Ammon's horn (tissue), 1 donor: ENCODE data around the gene GSDME.

ENCODE experiments used
- DNase-seq: peaks from one replicate; pipeline ENCODE4 v3.0.0-alpha.2; 2016; ENCODE audit warnings: low spot score

The GSDME gene

GRCh38 chr7:24722386-24723177, 34.7 kb downstream of the GSDME start:
- DNase-seq: peak; percentile 80

DNA sequence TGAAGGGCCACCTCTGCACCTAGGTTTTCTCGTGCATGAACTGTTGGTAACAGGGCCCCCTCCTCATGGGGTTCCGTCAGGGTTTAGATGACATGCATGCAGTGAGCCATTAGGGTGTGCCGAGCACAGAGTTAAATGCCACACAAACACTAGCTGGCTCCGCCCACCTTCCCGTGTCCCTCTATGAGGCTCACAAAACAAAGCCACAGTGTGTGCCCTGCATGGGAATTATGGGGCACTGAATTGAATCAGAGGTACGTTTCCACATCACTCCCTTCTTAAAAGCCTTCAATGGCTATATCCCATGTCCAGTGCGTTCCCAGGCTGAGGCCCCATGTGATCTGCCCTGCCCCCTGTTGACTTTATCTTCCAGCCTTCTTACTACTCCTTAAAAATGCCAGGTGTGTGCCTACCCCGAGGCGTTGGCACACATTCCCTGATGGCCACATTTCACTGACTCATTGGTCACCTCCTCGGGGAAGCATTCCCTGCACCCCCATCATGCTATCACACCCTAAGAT, 35.7 kb downstream of the GSDME start:
- peak; percentile 8 for DNase-seq

GRCh38 chr7:24720283-24720682, 37.0 kb downstream of the GSDME start:
- DNase-seq: no peak

DNA sequence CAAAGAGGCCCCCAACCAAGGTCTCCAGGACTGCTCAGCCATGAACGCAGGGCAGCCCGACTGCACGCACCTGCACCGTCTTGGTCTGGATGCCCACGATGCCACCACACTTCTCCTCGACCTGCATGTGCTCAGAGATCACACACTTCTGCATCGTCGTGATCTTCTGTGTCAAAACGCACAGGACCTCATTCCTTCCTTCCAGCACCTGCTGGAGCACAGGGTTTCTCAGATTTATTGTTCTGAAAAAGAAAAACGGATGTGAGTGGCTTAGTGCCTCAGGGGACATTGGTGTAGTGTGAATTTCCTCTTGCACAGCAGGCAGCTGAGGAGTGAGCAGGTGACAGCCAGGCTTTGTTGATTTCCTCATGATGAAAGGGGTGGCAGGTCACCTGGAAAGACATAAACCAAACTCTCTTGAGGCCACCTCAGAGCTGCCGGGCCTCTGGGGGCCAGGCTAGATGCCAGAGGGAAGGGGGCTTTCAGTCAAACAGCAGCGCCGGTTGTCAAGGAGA, 38.2 kb downstream of the GSDME start:
- DNase-seq: peak; percentile 1

GRCh38 chr7:24718431-24718831, 38.8 kb downstream of the GSDME start:
- peak; percentile 1 for DNase-seq

- peak; percentile 1 for DNase-seq
These were observed 39.5 kb downstream of the GSDME start for GRCh38 chr7:24717694-24718320.

DNA sequence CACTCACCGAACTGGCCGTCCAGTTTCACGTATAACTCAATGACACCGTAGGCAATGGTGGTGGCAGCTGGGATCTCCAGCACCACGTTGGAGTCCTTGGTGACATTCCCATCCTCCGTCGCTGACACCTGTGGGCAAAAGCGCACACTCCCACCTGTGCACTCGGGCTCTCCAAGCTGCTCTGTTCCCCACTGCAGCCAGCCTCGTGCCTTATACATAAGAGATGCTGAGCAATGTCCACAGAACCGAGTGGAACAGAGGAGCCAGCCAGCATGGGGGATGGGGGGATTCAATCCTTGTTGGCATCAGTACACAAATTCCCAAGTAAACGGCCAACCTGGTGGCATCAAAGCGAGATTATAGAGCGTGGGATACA, 40.0 kb downstream of the GSDME start:
- DNase-seq: peak; percentile 0

DNA sequence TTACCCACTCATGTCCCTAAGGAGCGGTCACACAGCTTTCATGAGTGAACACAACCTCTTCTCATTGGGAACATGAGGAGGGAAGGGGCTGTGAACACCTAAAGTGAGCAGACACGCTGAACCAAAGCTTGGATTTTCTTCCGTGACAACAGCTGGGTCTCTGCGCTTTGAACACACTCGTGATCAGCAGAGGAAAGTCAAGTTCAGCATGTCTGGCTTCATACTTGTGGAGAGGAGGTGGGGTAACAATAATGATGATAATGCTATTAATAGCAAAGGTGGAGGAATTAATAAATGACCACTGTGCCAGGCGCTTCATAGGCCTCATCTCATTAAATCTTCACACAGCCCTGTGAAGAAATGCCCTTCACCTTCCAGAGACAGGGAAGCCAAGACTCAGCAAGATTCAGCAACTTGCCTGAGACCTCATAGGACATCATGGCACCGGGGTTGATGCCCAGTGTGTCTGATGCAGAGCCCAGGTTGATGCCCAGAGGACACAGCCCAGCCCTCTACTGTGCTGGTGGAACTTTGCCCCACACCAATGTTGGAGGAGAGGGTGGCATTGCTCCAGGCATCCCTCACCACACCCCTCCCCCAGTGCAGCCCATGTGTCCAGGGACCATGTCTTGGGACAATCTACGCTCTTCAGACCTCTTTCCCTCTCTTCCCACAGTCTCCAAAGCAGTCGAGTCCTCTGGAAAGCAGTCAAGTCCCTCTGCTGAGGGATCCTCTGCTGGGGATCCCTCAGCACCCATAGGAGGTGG, 40.6 kb downstream of the GSDME start:
- no peak for DNase-seq

GRCh38 chr7:24715661-24716479, 41.4 kb downstream of the GSDME start:
- DNase-seq: peak; percentile 79

GRCh38 chr7:24715171-24715570, 42.1 kb downstream of the GSDME start:
- DNase-seq: no peak

DNA sequence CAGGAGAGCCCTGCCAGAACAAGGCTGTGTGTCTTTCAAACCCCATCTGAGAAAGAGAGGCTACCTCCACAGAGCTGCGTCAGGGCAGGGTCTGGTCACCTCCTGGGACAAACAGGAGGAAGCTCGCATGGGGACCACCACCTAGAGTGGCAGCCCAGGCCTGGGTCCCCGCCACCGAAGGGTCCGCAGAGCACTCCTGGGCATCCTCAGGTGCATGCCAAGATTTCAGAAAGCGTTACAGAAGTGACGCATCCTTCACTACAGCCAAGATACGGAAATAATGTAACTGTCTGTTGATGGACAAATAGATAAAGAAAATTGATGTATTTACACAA, 42.6 kb downstream of the GSDME start:
- DNase-seq: no peak

DNA sequence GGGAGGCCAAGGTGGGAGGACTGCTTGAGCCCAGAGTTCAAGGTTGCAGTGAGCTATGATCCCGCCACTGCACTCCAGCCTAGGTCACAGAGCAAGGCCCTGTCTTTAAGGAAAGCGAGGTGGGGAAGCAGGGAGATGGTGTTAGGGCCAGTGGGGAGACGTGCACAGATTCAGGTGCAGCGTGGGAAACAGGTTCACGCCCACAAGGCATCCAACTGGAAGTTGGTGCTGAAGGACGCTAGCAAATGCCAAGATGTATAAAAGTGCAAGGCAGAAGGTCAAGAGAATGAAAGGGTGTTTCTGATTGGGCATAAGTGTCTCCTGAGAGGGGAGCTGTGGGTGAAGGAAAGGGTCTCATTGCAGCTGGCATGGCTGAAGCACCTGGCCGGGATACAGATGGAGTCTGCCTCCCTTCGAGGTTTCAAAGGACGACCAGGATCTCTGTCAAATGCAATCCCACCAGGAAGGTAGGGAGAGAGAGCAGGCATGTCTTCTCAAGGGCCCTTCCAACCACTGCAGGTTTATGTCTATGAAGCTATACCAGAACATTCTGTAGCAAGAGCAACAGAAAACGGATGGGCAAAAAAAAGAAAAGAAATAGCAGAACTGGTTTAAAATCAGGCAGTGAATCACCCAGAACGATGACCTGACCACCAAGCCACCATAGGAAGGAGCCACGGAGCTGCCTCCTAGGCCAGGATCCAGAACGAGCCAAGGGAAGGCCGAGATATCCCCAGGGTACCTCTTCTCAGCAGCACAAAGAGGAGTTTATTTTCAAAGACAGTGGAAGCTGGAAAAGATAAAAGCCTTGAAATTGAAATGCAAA, 43.2 kb downstream of the GSDME start:
- DNase-seq: no peak

DNA sequence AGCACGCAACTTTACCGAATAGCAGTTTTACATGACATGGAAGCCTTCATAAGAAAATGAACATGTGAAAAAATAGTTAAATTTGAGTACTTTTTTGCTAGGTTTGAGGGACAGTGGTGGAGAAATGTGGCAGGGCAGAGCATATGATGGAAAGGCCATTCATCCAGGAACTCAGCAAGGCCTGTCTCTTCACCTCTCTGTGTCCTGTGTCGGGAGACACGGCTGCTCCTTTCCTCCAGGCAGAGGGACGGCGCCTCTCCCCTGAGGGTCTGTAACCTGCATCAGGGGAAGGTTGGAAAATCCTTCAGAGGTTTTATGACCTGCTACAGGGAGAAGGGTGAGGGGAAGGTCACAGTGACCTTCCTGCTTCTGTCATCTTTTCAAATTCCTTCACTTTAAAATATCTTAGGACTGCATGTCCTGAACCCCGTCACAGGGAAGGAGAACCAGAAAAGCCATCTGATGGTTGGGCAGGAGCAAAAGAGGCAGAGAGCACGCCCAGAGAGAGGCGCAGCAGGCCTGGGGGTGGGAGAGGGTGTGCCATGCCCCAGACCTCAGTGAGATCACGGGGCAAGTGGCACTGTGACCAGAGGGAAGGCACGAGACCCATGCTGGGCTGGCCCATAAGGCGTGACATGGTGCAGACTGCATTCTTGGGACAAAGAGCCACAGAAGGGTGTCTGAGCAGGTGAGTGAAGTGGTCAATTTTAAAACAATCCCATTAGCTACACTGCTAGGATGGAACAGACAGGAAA, 44.0 kb downstream of the GSDME start:
- no peak for DNase-seq

DNA sequence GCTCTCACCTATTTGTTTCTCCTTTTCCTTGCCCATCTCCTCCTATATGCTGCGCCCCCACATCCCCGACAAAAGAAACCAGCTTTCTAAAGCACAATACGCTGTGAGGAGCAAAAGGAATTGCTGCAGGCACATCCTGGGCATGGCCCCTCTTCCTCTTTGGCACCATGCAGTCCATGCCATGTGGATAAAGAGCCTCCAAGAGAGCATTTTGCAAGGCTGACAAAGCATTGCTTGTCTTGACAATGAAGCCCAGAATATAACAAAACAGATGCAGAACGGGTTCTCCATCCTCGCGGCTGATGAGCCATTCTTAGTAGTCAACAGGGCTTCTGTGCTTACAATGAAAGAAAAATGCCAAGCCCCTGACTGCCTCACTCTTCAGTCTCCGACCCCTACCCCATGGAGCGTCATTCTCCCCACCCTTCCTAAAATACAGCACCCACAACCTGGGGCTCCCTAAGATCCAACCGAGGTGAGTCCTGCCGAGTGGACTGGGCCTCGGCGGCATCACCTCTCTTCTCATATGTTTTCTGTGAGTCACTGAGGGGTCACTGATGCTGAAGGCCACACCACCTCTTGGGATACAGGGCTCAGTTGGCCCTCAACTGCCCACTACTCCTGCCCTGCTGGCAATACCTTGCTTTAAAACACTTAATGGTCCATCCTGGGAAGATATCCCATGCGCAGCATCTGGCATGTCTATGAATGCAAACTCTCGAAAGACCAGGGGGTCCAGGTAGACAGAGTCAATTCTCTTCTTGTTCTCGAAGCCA, 47.5 kb downstream of the GSDME start:
- no peak for DNase-seq

- DNase-seq: no peak
These were observed 48.2 kb downstream of the GSDME start for GRCh38 chr7:24709051-24709450.

GRCh38 chr7:24707988-24708615, 49.2 kb downstream of the GSDME start:
- DNase-seq: no peak

DNA sequence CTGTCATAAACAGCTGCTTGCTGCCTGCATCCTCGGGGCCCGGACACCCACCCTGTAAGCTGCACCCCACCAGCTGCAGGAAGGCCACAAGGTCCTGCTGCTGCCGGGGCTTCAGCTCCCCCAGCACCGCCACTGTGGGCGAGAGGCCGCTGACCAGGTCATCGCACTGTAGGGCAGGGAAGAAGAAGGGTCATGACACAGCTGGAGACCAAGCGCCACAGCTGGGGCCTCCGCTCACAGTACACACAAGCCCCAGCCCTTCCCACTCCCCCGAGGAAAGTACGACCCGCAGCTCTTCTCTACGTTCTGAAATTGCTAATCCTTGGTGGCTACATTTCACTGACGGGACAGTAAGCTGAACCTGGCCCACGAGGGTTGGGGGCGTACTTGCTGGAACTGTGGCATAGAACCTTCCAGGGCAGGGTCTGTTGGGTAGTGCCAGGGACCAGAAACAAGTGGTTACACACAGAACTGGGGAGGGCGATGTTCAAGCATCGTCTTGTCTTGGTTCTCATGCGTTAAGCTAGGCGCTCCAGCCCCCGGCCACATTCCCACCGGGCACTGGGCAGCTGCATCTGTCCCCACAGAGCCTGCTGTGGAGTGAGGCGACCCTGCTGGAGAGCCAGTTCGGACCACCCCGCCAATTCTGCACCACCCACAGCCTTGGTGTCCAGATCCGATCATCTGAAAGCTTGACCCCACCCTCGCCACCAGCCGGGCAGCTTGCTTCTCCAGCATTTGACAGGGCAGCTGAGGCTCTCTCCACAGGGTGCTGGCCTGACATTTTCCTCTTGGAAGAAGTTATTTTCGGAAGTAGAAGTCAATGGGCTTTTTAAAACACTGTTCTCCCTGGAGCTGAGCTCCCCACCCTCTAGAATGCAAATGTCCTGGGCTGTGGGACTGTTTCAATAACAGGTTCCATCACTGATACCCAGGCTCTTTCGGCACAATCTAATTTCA, 50.8 kb downstream of the GSDME start:
- DNase-seq: no peak
